DMS79 (cell line): ENCODE measurements around the gene DOCK4.
"Not testable (repeated sequence)": the region's sequence is repeated elsewhere in the genome, so short reads cannot be mapped to it uniquely, and the experiment has no call there.

Experiments used
- DNase-seq: peaks from one replicate; lab custom pipeline; 2025; lab: John Stamatoyannopoulos, UW

Gene DOCK4

GRCh38 chr7:112132051-112132694 is 74.0 kb downstream of the DOCK4 start:
- no peak for DNase-seq

DNA sequence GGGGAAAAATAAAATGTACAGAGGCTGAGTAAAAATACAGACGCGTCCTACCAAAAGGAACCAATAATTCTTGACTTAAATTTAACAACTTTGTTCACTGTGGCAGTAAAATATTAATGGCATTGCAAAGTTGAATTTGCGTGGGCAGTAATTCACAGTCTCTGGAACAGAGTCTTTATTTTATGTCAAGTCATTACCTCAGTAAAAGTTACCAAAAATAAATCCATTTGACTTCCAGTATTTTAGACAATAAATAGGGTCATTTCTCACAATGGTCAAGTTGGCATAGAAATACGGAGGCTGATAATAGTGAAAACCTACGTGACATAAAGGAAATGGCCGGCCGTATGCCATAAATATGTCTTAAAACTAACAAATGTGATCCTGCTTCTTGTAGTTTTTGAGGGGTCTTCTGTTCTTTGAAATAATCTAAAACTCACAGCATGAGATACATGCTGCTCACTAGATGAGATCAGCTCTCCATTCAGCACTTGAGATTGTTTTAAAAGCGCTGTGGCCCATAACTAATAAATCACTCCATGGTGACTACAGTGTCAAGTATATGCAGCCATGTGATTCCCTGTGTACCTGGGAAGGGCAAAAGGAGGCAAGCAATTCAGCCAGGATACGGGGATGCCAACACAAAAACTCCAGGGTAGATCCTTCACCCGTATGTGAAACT is 75.3 kb downstream of the DOCK4 start:
- no peak for DNase-seq

DNA sequence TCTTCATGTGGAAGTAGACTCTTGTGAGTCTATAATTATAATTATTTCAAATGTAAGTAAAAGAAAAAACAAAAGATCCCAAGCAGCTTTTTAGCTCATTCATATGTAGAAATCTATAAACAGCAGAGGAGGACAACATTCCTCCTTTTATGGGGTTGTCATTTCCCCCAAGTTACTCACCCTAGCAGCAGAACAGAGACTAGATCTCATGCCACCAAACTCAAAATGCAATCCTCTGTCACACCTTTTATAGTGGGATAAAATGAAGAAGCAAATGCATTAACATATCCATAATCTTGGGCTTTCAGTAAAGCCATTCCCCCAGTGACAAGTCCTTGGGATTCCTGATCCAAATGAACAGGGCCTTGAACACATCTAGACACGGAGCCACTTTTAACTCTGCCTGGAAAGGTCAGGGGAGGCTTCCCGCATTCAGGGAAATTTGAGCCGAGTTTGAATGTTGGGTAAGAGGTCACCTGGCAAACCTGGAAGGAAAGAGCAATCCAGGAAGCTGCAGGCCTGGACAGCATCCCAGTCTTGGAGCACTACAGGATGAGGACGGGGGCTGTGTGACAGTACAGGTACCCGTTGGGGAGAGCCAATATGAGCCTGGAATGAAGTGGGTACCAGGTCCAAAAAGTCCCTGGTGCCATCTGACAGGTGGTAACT is 76.4 kb downstream of the DOCK4 start:
- no peak for DNase-seq

- not testable (repeated sequence) for DNase-seq
These were observed 77.5 kb downstream of the DOCK4 start for GRCh38 chr7:112128461-112129425.

- DNase-seq: not testable (repeated sequence)
These were observed 78.2 kb downstream of the DOCK4 start for GRCh38 chr7:112128041-112128440.

GRCh38 chr7:112125250-112125649 is 80.9 kb downstream of the DOCK4 start:
- no peak for DNase-seq

GRCh38 chr7:112124061-112124766 is 82.0 kb downstream of the DOCK4 start:
- DNase-seq: no peak

- no peak for DNase-seq
These were observed 83.4 kb downstream of the DOCK4 start for GRCh38 chr7:112122798-112123197.

GRCh38 chr7:112122144-112122543 is 84.1 kb downstream of the DOCK4 start:
- no peak for DNase-seq

DNA sequence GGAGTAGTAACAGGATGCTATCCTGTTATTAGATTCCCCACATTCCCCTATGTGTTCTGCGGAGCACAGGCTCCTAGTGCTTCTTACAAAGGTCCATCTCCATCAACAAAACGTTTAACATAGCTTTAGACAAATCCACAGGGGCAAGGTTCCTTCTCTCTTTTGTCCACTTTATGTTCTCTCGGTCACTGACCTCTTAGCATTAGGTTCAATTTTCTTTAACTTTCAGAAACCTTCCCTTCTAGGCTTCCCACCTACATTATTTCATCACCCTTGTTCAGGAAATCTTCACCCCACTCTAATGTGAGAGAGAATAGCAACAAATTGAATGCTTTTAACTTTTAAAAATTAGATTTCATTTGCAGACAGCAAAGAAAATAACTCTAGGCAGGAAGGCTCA is 84.9 kb downstream of the DOCK4 start:
- DNase-seq: no peak

GRCh38 chr7:112120696-112121217 is 85.4 kb downstream of the DOCK4 start:
- DNase-seq: no peak

GRCh38 chr7:112118581-112119566 is 87.3 kb downstream of the DOCK4 start:
- no peak for DNase-seq

- DNase-seq: no peak
These were observed 89.3 kb downstream of the DOCK4 start for GRCh38 chr7:112116894-112117293.

DNA sequence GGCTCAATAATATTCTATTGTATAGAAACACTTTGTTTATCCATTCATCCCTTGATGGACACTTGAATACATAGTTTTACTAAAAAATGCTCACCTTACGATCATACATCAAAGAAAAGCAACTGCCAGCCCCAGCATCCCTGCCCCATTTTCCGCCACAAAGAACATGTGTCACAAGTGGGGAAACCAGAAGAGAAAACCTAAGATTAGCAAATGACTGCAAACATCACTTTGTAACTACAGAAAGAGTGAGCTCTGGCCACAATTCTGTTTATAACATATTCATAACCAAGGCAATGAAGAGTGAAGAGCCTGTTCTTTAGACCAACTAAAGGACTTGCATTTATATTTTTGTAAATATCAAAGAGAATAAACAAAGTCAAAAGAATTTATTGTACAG is 89.8 kb downstream of the DOCK4 start:
- DNase-seq: no peak

DNA sequence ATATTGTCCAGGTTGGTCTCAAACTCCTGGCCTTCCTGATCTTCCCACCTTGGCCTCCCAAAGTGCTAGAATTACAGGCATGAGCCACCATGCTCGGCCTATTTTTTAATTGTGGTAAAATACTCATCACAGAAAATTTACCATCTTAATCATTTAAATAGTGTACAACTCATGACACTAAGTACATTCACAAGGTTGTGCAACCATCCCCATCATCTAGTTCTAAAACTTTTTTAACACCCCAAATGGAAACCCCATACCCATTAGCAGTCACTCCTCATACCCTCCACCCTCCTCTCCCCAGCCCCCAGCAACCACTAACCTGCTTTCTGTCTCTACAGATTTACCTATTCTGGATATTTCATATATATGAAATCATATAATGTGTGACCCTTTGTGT is 90.3 kb downstream of the DOCK4 start:
- DNase-seq: no peak

DNA sequence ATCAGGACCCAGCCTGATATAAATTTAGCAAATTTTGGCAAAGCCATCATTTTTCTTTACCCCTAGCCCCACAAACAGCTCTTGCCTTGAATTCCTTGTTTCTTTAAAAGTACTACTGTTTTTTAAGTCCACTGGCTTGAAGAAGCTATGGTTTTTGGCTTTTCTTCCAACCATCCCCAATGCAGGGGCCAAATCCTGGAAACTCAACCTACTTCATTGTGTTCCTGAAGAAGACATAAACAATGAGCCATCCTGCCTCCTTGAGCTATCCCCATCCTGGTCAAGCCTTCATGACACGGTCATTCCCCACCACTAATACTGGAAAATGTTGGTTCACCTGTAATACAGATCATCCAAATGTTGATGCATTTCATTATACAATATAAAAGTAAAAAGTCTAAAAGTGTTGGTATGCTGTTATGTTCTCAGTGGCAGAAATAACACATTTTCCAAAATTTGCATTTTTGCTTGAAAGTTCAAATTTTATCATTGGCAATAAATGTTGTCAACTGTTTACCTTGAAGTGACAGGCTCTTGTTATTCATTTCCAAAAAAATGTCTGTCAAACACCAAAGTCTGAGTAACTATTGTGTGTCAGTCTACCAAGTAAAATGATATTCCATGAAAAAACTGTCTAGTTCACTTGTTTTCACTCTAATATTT is 92.2 kb downstream of the DOCK4 start:
- no peak for DNase-seq

GRCh38 chr7:112112822-112113255 is 93.4 kb downstream of the DOCK4 start:
- DNase-seq: no peak

DNA sequence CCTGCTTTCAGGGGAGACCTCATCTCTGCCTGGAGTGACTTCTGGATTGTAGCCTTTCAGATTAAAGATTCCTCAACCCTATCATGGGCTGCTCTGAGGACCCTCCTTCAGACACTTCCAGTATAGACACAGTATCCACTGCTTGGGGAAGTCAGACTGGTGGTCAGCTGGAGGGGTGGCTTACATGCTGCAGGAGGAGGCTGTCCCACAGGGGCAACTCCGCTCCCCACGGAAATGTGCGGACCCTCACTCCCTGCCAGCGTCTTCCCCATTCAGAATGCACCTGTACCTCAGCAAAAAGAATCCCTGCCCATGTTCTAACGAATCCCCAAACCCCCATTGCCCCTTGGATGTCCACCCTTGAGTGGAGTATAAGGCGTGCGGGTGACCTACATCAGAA is 95.5 kb downstream of the DOCK4 start:
- no peak for DNase-seq

DNA sequence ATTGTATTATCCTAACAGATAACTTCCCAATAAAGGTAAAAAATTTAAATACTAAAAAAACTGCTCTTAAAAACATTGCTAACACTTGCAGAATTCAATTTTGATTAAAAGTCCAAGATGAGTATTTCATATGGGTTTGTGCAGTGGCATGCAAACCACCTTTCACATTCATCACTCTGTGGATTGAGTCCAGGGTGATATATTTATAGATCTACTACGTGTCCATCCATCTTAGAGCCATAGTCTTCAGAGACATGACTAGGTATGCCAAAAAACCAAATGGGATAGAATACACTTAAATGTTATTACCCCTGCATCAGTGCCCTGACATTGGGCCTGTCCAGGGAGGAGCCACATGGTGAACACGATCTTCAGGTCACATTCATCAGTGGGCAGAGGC is 96.0 kb downstream of the DOCK4 start:
- no peak for DNase-seq
